AG04450 (cell line): ENCODE measurements around the gene INO80D. TPM values are rescaled to one million over a fixed set of nuclear protein-coding genes. Genes with fewer than 3 reads are reported as not detected.

Source experiments
- CTCF ChIA-PET: fragments of 300-600, 350-600 bp; formaldehyde crosslinking; extraction: SDS; loops from one replicate; lab custom pipeline; 2022; ENCODE audit warnings: antibody characterized with exemption, inconsistent platforms; lab: Charles Lee
- POLR2A ChIA-PET: fragments of 350-600 bp; formaldehyde crosslinking; extraction: SDS; loops from one replicate; lab custom pipeline; 2021; ENCODE audit warnings: antibody characterized with exemption, inconsistent platforms; lab: Yijun Ruan, JAX
- DNase-seq: peaks from one replicate; pipeline ENCODE4 v3.0.0-alpha.2; 2011; ENCODE audit warnings: low read depth, low spot score
- H3K27ac ChIP-seq: one replicate; pipeline ENCODE4 v1.5.1; 2012; ENCODE audit warnings: low read depth, low read length, control low read depth
- H3K27me3 ChIP-seq: one replicate; pipeline ENCODE4 v1.6.0; 2012; ENCODE audit warnings: low read length; ENCODE audit not compliant: control insufficient read depth, insufficient read depth
- H3K4me3 ChIP-seq: 2 replicates; pipeline ENCODE4 v1.5.1; 2011; ENCODE audit warnings: mild to moderate bottlenecking, low read depth, low read length, control low read depth
- H3K9me3 ChIP-seq: 2 replicates; pipeline ENCODE4 v1.5.1; 2012; ENCODE audit warnings: low read length; ENCODE audit not compliant: control insufficient read depth, insufficient read depth
- CTCF ChIP-seq: IDR thresholded peaks from 2 replicates; pipeline ENCODE4 v1.5.1; 2011; ENCODE audit warnings: low read depth, low read length, control low read depth, inconsistent platforms
- polyA plus RNA-seq: library from polyadenylated mRNA; depleted of rRNA; stranded (reverse); fragments of >200 nt; gene quantifications from 2 replicates; pipeline ENCODE4 v1.2.3, GENCODE V29; 2011

INO80D gene
- polyA plus RNA-seq, 1 experiment, result 3.4 TPM

GRCh38 chr2:206068207-206068606 is 17.8 kb downstream of the INO80D start:
- TF ChIP-seq CTCF, result no peak
- CTCF ChIA-PET, result no interaction called here
- Histone ChIP-seq H3K27me3 (no peaks in the 10 kb centered on the region), H3K27ac (no peak overlapping the region), H3K4me3 (no peak overlapping the region), H3K9me3 (no peaks in the 10 kb centered on the region)
- no peak for DNase-seq
- POLR2A ChIA-PET, result no interaction called here

GRCh38 chr2:206064077-206064476 is 21.9 kb downstream of the INO80D start:
- no peak overlapping the region for H3K27ac ChIP-seq
- H3K9me3 ChIP-seq, result no peaks in the 10 kb centered on the region
- no peak overlapping the region for H3K4me3 ChIP-seq
- no peak for DNase-seq
- no peaks in the 10 kb centered on the region for H3K27me3 ChIP-seq
- POLR2A ChIA-PET, result no interaction called here
- CTCF ChIA-PET, result no interaction called here
- TF ChIP-seq CTCF, result no peak

- no peaks in the 10 kb centered on the region for H3K27me3 ChIP-seq
- POLR2A ChIA-PET, result no interaction called here
- no peak overlapping the region for H3K4me3 ChIP-seq
- no peak for DNase-seq
- H3K9me3 ChIP-seq, result no peaks in the 10 kb centered on the region
- no peak overlapping the region for H3K27ac ChIP-seq
- TF ChIP-seq CTCF, result no peak
- CTCF ChIA-PET, result no interaction called here
Measured at GRCh38 chr2:206063635-206064034, 22.3 kb downstream of the INO80D start.

GRCh38 chr2:206062724-206063123 is 23.2 kb downstream of the INO80D start:
- no peak for TF ChIP-seq CTCF
- no peaks in the 10 kb centered on the region for H3K27me3 ChIP-seq
- H3K4me3 ChIP-seq, result no peak overlapping the region
- no peaks in the 10 kb centered on the region for H3K9me3 ChIP-seq
- ChIA-PET POLR2A (no interaction called here), CTCF (no interaction called here)
- H3K27ac ChIP-seq, result no peak overlapping the region
- no peak for DNase-seq

- Histone ChIP-seq H3K9me3 (no peaks in the 10 kb centered on the region), H3K27me3 (no peaks in the 10 kb centered on the region), H3K27ac (no peak overlapping the region), H3K4me3 (no peak overlapping the region)
- ChIA-PET CTCF (no interaction called here), POLR2A (no interaction called here)
- no peak for TF ChIP-seq CTCF
- no peak for DNase-seq
Measured at GRCh38 chr2:206056286-206056685, 29.7 kb downstream of the INO80D start.
